GM23248 (cell line): ENCODE data around the gene CASK.

Source experiments
- EZH2 ChIP-seq: fragments of 200-600 bp; sonication (generic); IDR thresholded peaks from 2 replicates; pipeline ENCODE4 v1.6.1; 2018; ENCODE audit warnings: antibody characterized with exemption, mild to moderate bottlenecking; ENCODE audit not compliant: insufficient read depth, poor library complexity, severe bottlenecking
- EZH2phosphoT487 ChIP-seq: fragments of 200-600 bp; sonication (generic); IDR thresholded peaks from 2 replicates; pipeline ENCODE4 v1.6.1; 2018; ENCODE audit warnings: antibody characterized with exemption, moderate library complexity, mild to moderate bottlenecking, low read depth; ENCODE audit not compliant: insufficient read depth

DNA sequence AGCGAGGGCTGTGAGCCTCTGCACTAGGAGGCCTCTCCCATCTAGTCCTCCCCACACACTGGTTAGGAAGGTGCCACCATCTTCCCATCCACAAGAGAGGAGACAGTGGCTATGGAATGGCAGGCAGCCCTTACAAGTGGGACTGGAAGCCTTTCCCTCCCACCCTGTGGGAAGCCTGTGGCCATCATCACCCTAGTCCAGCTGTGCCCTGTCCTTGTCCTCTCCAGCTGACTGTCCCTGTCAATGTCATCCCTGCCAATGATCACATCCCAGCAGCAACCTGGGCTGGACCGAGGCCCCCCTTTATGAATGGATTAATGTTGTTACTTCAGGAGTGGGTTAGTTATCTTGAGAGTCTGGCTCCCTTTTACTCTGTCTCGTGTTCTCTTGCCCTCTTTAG is 423.4 kb downstream of the CASK start:
- TF ChIP-seq EZH2 (no peak), EZH2phosphoT487 (no peak)
